Measurements from ENCODE around the gene SCNN1A.

The SCNN1A gene

GRCh38 chr12:6420364-6420763, 45.0 kb upstream of the SCNN1A start:
- ATAC-seq (ENCODE audit: low read depth) = no peak
- no peak overlapping the region for H3K4me3 ChIP-seq (ENCODE audit: severe bottlenecking)
- no peaks in the 10 kb centered on the region for H3K4me1 ChIP-seq (ENCODE audit: insufficient read depth, poor library complexity, severe bottlenecking)
- H3K27ac ChIP-seq (ENCODE audit: poor library complexity, severe bottlenecking) = no peak overlapping the region
- no peaks in the 10 kb centered on the region for H3K9me3 ChIP-seq (ENCODE audit: severe bottlenecking)
- H3K36me3 ChIP-seq (ENCODE audit: low read depth) = no peaks in the 10 kb centered on the region; the same call in 1 of the 2 replicates
- no peak for DNase-seq (ENCODE audit: low spot score)
- H3K27me3 ChIP-seq (ENCODE audit: insufficient read depth, poor library complexity, severe bottlenecking) = no peaks in the 10 kb centered on the region
- TF ChIP-seq CTCF (IDR thresholded peaks at IDR 0.05; ENCODE audit: poor library complexity, severe bottlenecking) = no peak

GRCh38 chr12:6418796-6419195, 43.4 kb upstream of the SCNN1A start:
- ATAC-seq (ENCODE audit: low read depth) (no peak), DNase-seq (ENCODE audit: low spot score) (no peak)
- Histone ChIP-seq H3K4me3 (ENCODE audit: severe bottlenecking) (no peak overlapping the region), H3K36me3 (ENCODE audit: low read depth) (no peaks in the 10 kb centered on the region; the same call in 1 of the 2 replicates), H3K27ac (ENCODE audit: poor library complexity, severe bottlenecking) (no peak overlapping the region), H3K9me3 (ENCODE audit: severe bottlenecking) (no peaks in the 10 kb centered on the region), H3K4me1 (ENCODE audit: insufficient read depth, poor library complexity, severe bottlenecking) (no peaks in the 10 kb centered on the region), H3K27me3 (ENCODE audit: insufficient read depth, poor library complexity, severe bottlenecking) (no peaks in the 10 kb centered on the region)
- no peak for TF ChIP-seq CTCF (IDR thresholded peaks at IDR 0.05; ENCODE audit: poor library complexity, severe bottlenecking)

GRCh38 chr12:6416596-6416995, 41.2 kb upstream of the SCNN1A start:
- no peak for DNase-seq (ENCODE audit: low spot score)
- H3K4me3 ChIP-seq (ENCODE audit: severe bottlenecking) = no peak overlapping the region
- no peaks in the 10 kb centered on the region for H3K4me1 ChIP-seq (ENCODE audit: insufficient read depth, poor library complexity, severe bottlenecking)
- no peaks in the 10 kb centered on the region for H3K9me3 ChIP-seq (ENCODE audit: severe bottlenecking)
- H3K27me3 ChIP-seq (ENCODE audit: insufficient read depth, poor library complexity, severe bottlenecking) = no peaks in the 10 kb centered on the region
- ATAC-seq (ENCODE audit: low read depth) = no peak
- TF ChIP-seq CTCF (IDR thresholded peaks at IDR 0.05; ENCODE audit: poor library complexity, severe bottlenecking) = no peak
- H3K36me3 ChIP-seq (ENCODE audit: low read depth) = no peaks in the 10 kb centered on the region; the same call in 1 of the 2 replicates
- no peak overlapping the region for H3K27ac ChIP-seq (ENCODE audit: poor library complexity, severe bottlenecking)

- Histone ChIP-seq H3K27ac (ENCODE audit: poor library complexity, severe bottlenecking) (no peak overlapping the region), H3K27me3 (ENCODE audit: insufficient read depth, poor library complexity, severe bottlenecking) (no peaks in the 10 kb centered on the region), H3K4me1 (ENCODE audit: insufficient read depth, poor library complexity, severe bottlenecking) (no peaks in the 10 kb centered on the region), H3K9me3 (ENCODE audit: severe bottlenecking) (no peaks in the 10 kb centered on the region), H3K36me3 (ENCODE audit: low read depth) (no peaks in the 10 kb centered on the region), H3K4me3 (ENCODE audit: severe bottlenecking) (no peak overlapping the region)
- ATAC-seq (ENCODE audit: low read depth) (no peak), DNase-seq (ENCODE audit: low spot score) (no peak)
- no peak for TF ChIP-seq CTCF (IDR thresholded peaks at IDR 0.05; ENCODE audit: poor library complexity, severe bottlenecking)
These were observed 32.0 kb upstream of the SCNN1A start for GRCh38 chr12:6407236-6407954.

- H3K36me3 ChIP-seq (ENCODE audit: low read depth) = no peaks in the 10 kb centered on the region
- H3K4me3 ChIP-seq (ENCODE audit: severe bottlenecking) = no peak overlapping the region
- TF ChIP-seq CTCF (IDR thresholded peaks at IDR 0.05; ENCODE audit: poor library complexity, severe bottlenecking) = no peak
- H3K9me3 ChIP-seq (ENCODE audit: severe bottlenecking) = no peaks in the 10 kb centered on the region
- DNase-seq (ENCODE audit: low spot score) (no peak), ATAC-seq (ENCODE audit: low read depth) (no peak)
- no peaks in the 10 kb centered on the region for H3K4me1 ChIP-seq (ENCODE audit: insufficient read depth, poor library complexity, severe bottlenecking)
- H3K27me3 ChIP-seq (ENCODE audit: insufficient read depth, poor library complexity, severe bottlenecking) = no peaks in the 10 kb centered on the region
- no peak overlapping the region for H3K27ac ChIP-seq (ENCODE audit: poor library complexity, severe bottlenecking)
These were observed 30.6 kb upstream of the SCNN1A start for GRCh38 chr12:6405963-6406362.

Measured in RWPE2 (cell line).